ENCODE results near the gene KCTD8.
"Not testable (repeated sequence)": the region's sequence is repeated elsewhere in the genome, so short reads cannot be mapped to it uniquely, and the experiment has no call there.

The KCTD8 gene

DNA sequence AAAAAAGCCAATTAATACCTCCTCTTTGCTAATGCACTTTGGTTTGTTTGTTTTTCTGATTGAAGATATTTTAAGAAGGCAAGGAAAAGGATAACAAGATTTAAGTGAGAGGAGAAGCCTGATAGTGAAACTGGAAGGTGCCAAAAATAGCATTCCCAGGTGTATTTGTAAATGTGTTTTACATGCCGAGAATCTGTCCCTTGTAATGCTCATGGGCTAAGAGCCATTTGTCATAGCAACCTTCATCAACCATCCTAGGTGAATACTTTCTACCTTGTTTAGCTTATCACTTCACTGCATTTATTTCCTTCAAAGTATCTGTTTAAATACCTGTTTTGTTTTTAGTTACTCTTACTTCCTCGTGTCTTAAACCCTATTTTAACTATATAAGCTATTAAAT, 127.8 kb downstream of the KCTD8 start:
- no peak for DNase-seq

DNA sequence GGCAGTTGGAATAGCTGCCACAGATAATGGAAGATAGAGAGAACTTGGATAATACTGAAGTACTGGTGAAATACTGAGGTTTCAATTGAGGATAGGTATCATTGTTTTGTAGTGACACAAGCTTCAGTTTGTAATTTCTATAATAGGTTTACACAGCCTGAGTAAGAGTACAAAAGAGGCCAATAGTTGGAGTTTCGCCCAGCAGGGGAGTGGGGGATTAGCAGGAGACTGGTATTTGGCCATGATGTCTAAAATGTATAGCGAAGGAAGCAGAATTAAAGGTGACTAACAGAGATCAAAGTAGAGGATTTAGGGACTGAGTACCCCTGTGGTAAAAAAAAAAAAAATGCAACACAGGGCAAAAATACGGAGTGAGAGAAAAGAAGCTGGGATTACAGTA, 129.5 kb downstream of the KCTD8 start:
- DNase-seq, result no peak

DNA sequence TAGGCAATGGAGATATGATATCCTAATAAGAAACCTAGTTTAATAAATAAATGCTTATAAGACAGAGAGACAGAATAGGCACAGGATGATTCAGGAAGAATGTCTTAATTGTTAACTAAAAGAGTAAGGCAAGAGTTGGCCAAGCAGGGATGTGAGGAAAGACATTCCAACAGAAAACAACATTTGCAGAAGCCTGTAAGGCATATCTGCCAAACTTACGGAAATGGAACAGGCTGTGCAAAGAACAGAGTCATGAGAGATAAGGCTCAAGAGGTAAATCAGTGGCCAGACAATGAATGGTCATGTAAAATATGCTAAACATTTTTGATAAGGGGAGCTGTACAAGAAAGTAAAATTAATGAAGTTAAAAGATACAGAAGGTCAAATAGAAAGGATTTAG, 134.9 kb downstream of the KCTD8 start:
- DNase-seq, result no peak

GRCh38 chr4:44287505-44287904, 161.1 kb downstream of the KCTD8 start:
- no peak for DNase-seq

DNA sequence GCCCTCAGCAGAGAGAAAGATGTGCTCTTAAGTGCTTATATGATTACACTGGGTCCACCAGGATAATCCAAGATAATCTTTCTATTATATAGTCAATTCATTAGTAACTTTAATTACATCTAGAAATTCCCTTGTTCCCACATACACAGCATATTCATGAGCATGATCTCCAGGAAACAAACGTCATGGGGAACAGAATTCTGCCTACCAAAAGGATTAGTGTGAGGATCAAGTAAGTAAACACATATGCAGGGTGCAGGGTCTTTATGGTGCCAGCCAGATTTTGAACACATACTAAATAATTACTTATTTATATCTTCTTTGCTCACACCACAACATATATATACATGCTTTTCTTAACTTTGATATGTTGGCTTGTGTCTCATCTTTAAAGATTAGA, 169.1 kb downstream of the KCTD8 start:
- DNase-seq, result no peak

DNA sequence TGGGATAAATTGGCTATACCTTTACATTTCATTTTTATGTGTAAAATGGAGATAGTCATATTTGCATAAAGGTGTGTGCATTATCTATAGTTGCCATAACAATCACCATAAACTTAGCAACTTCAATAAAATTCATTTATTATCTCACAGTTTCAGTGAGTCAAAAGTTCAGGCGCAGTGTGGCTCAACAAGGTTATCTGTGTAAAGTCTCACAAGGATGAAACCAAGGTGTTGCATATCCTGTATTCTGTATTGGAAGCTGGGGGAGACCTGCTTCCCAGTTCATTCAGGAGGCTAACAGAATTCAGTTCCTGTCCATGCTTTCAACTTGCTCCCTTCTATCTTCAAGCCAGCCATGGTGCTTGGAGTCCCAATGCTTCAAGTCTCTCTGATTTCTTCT, 169.5 kb downstream of the KCTD8 start:
- DNase-seq, result no peak

DNA sequence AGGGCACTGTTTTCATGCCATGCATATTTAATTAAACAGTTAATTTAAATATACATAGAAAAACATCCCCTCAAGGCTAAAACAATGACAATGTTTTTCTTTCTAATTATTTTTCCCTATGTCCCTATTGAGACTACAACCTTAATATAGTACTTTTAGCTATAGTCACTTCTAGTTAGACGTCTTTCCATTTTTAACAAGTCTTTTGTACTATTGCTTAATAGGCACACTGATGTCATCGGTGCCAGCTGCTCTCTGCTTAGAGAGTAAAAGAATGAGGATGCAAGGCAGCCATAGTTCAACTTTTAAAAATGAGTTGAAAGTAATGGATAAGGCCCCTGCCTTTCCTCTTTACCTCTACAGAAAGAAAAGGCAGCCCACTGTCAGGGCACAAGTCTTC, 191.1 kb downstream of the KCTD8 start:
- no peak for DNase-seq

DNA sequence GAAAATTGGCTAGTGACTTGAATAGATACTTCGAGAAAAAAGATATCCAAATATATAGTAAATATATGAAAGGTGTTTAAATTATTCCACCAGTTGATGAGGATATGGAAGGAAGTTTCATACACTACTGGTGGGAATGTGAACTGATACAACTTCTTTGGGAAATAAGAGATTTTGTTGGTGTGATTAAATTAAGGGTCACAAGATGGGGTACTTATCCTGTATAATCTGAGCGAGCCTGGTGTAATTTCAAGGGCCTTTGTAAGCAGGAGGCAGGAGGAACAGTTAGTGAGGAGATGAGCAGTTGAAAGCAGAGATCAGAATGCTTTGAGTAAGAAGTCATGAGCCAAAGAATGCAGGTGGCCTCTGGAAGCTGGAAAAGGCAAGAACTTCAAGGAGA, 192.2 kb downstream of the KCTD8 start:
- no peak for DNase-seq

- DNase-seq, result no peak
Measured at GRCh38 chr4:44237643-44238042, 211.0 kb downstream of the KCTD8 start.

DNA sequence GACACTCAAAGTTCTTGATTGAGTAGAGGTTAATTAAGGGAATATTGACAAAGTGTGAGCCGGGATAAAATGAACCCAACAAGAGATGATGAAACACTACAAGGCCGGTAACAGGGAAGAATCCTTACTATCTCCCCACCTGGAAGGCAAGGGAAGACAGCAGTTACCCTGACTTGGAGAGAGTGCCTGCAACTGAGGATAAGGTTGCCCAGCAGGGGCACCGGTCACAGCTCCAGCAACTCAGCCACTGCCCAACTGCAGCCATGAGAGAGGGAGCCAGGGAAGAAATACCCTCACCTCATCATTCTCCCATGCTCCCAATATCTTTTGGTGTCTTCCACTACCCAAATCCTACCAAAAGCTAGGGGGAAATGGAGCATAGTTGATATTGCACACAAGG, 212.7 kb downstream of the KCTD8 start:
- DNase-seq, result no peak

- DNase-seq, result no peak
Measured at GRCh38 chr4:44232262-44232661, 216.3 kb downstream of the KCTD8 start.

DNA sequence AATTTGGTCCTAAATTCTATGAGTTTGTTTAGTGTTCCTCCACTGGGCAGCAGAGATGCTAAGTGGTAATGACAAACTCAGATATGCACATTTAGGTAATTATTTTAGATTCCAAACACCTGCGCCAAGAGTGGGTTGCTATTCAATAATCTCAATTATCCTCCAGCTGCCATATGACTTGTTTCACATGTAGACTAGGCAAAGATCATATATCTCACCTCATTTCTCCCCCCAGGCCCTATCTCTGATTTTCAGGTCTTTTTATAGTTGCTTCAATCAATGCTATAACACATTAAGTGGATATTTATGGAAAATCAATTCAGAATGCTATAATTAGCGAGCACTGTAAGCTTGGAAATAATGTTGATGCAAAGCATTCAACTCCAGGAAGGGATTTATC, 217.6 kb downstream of the KCTD8 start:
- no peak for DNase-seq

DNA sequence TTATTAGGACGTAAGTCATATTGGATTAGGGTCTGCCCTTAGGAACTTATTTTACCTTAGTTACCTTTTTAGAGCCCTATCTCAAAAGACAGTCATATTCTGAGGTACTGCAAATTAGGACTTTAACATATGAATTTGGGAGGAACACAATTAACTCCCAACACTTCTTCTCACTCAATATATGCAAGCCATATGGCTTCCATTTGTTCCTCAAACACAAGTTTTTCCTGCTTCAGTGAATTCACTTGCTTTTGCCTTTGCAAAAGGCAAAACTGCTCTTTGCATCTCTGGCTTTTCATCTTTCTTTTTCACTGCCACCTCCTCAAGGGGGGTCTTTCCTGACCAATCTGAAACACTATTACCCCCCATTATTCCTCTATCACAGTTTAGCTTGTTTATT, 220.3 kb downstream of the KCTD8 start:
- no peak for DNase-seq

DNA sequence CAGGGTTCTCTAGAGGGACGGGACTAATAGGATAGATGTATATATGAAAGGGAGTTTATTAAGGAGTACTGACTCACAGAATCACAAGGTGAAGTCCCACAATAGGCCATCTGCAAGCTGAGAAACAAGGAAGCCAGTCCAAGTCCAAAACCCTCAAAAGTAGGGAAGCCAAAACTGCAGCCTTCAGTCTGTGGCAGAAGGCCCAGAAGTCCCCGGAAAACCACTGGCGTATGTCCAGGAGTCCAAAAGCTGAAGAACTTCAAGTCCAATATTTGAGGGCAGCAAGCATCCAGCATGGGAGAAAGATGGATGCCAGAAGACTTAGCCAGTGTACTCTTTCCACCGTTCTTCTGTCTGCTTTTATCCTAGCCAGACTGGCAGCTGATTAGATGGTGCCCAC, 227.2 kb downstream of the KCTD8 start:
- no peak for DNase-seq

- no peak for DNase-seq
Measured at GRCh38 chr4:44210750-44211149, 237.9 kb downstream of the KCTD8 start.

- no peak for DNase-seq
Measured at GRCh38 chr4:44196796-44197195, 251.8 kb downstream of the KCTD8 start.

DNA sequence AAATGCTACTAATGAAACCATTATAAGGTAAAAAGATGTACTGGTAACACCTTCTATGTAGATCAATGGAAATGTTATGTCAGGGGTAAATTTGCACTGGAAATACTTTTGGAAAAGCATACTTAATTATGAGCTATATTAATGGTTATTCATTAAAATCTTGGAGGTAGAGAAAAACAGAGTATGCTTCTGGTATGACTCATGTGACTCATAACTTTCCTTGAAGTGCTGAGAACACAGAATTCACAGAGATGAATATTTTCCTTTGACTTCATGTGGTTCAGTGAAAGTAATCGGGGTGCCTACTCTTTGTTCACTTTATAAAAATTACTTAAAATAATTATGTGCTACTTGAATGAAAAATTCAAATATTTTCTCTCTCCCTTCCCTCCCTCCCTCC, 254.2 kb downstream of the KCTD8 start:
- DNase-seq, result no peak

DNA sequence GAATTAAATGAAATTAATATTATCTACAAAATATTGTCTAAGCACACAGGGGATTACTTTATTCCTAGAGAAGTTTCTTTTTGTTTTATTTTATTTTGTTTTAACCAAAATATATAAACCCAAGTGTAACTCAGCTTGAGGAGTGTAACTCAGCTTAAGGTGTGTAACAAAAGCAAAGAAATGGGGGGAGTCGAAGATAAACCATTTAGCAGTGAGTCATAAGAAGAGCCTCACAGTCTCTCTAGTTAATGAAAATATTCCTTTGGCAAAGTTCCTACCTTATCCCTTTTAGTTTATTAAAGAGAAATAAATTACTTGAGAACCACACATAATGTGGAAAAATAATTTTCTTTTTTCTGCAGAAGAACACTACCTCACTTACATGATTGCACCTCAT, 261.8 kb downstream of the KCTD8 start:
- DNase-seq, result no peak

DNA sequence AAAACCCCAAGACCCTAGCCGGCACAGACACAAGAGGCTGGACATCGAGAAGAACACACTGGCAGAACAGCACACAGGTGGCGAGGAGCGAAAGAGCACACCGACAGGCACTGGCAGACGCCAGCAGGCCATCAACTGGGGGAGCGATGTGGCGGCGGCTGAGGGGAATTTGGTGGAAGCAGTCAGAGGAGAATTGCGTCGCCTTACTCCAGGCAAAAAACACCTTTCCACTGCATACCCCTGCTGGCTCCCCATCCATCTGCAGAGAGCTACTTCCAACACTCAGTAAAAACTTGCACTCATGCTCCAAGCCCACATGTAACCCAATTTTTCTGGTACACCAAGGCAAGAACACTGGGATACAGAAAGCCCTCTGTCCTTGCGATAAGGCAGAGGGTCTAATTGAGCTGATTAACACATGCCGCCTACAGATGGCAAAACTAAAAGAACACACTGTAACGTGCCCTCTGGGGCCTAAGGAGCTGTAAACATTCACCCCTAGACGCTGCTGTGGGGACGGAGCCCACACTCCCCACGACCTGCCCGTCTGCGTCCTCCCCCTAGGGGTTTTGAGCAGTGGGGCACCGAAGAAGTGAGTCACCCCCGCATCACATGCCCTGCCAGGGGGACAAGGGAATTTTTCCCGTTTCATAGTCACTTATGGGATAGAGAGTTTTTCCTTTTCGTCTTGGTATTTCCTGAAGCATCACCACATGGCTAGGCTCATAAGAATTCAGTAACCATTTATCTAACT, 262.3 kb downstream of the KCTD8 start:
- DNase-seq, result no peak

DNA sequence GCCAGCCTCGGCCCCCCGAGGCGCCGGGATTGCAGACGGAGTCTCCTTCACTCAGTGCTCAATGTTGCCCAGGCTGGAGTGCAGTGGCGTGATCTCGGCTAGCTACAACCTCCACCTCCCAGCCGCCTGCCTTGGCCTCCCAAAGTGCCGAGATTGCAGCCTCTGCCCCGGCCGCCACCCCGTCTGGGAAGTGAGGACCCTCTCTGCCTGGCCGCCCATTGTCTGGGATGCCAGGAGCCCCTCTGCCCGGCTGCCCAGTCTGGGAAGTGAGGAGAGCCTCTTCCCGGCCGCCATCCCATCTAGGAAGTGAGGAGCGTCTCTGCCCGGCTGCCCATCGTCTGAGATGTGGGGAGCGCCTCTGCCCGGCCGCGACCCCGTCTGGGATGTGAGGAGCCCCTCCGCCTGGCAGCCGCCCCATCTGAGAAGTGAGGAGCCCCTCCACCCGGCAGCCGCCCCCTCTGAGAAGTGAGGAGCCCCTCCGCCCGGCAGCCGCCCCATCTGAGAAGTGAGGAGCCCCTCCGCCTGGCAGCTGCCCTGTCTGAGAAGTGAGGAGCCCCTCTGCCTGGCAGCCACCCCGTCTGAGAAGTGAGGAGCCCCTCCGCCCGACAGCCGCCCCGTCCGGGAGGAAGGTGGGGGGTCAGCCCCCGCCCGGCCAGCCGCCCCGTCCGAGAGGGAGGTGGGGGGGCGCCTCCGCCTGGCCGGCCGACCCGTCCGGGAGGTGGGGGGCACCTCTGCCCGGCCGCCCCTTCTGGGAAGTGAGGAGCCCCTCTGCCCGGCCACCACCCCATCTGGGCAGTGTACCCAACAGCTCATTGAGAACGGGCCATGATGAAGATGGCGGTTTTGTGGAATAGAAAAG, 266.9 kb downstream of the KCTD8 start:
- not testable (repeated sequence) for DNase-seq

- not testable (repeated sequence) for DNase-seq
Measured at GRCh38 chr4:44167766-44168165, 280.8 kb downstream of the KCTD8 start.

- DNase-seq, result no peak
Measured at GRCh38 chr4:44165938-44166337, 282.7 kb downstream of the KCTD8 start.

DNA sequence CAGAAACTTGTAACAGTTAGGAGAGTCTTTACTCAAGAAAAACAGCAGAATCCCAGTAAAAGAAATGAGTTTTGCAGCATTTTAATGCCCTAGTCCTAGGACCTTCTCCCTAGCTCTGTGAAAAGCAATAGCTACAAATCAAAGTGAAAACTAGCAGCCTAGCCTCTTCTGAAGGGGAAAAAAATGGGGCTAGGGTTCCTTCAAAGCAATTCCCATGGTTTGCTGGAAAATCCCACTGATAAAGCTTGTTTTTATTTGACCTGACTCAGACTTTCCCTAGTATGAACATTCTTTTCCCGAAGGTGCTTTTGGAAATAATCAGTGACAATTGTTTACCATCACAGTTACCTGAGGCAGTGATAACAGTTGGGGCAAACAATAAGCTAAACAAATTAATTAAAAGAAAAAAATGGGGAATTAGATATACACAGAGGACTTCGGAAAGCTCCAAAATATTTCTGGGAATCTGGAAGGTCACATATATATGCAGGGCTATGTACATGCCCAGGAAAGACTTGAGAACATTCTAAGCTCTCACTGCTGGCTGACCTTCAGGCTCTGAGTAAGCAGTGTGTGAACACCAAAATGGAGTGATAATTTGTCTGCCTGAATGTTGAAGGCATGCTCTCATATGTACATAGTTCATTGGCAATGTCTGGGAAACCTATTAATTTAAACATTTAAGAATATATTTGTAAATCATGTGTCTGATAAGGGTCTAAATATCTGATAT, 285.9 kb downstream of the KCTD8 start:
- DNase-seq, result no peak

- DNase-seq, result no peak
Measured at GRCh38 chr4:44161756-44162155, 286.9 kb downstream of the KCTD8 start.
